HG03469 (cell line): ENCODE data around the gene GATAD1.
A peak's percentile ranks its signal among the peaks of the same experiment; 100 is the strongest.
"Not testable (repeated sequence)": the region's sequence is repeated elsewhere in the genome, so short reads cannot be mapped to it uniquely, and the experiment has no call there.

Experiments
- ATAC-seq: cut with Tn5 transposase; IDR thresholded peaks from one replicate; pipeline ENCODE4 v1.9.1; 2021; ENCODE audit warnings: mild to moderate bottlenecking, moderate library complexity, moderate number of reproducible peaks; ENCODE audit not compliant: unreplicated experiment

The GATAD1 gene

DNA sequence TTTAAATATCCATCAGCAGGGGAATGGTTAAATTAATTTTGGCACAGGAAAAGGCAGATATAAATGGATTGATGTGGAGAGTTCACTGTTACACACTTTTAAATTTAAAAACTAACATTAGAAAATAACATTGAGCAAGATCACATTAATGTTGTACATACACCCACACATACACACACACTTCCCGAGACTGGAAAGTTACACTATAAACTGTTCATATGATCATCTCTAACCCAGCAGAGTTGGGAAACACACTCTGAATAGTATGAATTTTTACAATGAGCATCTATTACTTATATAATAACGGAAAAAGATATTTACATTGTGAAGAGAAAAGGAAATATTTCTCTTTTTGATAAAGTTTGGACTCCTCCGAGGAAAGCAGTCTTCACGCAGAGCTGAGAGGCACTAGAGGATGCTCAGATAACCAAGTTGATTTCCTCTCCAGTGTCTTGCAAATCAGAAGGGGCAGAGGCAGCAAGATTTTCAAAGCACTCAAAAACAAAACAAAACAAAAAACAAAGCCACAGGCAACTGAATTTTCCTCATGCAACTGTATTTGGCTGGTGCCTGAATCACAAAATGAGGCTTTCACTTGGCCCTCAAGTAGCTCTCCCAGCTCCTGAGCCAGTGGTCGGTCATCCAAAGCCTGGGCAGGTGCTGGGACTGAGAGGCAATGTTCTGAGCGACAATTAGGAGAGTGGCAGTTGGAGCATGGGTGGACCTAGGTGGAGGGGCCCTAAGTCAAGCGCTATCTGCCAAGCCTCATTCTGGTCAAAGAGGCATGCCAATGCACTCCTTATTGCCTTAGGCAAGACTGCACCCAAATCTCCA lies 10.5 kb upstream of the GATAD1 start:
- no peak for ATAC-seq

GRCh38 chr7:92437956-92438491 lies 9.3 kb upstream of the GATAD1 start:
- ATAC-seq, result no peak

GRCh38 chr7:92442720-92443119 lies 4.6 kb upstream of the GATAD1 start:
- ATAC-seq, result not testable (repeated sequence)

- ATAC-seq, result no peak
Measured at GRCh38 chr7:92446869-92447344, 375 bp upstream of the GATAD1 start.

GRCh38 chr7:92448205-92448747 lies 994 bp downstream of the GATAD1 start:
- ATAC-seq, result peak; percentile 21

DNA sequence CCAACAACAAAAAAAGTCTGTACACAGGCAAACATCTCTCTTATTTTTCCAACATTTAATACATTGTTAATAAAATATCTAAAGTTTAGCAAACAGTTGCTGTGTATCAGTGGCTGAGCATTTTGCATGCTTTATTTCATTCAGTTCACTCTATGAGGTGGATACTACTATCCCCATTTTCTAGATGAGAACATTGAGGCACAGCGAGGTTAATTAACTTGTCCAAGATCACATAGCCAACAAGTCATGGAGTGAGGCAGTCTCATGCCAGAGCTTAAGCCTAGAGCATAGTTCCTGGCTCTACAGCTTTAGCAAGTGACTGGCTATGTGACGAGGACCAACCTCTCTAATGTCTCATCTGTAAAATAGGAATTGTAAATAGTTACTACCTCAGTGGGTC lies 4.4 kb downstream of the GATAD1 start:
- ATAC-seq, result no peak

GRCh38 chr7:92456236-92456635 lies 9.0 kb downstream of the GATAD1 start:
- no peak for ATAC-seq

GRCh38 chr7:92460109-92460508 lies 12.8 kb downstream of the GATAD1 start:
- no peak for ATAC-seq

DNA sequence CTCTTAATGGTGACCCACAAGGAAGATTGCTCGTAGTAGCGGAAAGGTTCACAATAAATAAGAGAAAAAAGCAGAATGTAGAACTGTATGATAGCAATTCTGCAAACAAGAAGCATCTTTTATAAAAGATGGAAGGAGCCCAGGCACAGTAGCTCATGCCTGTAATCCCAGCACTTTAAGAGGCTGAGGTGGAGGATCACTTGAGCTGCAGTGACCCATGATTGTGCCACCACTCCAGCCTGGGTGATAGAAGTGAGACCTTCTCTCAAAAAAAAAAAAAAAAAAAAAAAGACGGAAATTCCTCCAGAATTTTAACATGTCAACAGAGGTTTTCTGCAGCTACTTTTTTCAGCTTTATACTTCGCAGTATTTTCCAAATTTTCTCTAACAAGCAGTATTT lies 13.2 kb downstream of the GATAD1 start:
- ATAC-seq, result no peak

GRCh38 chr7:92461027-92462003 lies 14.0 kb downstream of the GATAD1 start:
- ATAC-seq, result peak; percentile 67

GRCh38 chr7:92462560-92462959 lies 15.3 kb downstream of the GATAD1 start:
- no peak for ATAC-seq

DNA sequence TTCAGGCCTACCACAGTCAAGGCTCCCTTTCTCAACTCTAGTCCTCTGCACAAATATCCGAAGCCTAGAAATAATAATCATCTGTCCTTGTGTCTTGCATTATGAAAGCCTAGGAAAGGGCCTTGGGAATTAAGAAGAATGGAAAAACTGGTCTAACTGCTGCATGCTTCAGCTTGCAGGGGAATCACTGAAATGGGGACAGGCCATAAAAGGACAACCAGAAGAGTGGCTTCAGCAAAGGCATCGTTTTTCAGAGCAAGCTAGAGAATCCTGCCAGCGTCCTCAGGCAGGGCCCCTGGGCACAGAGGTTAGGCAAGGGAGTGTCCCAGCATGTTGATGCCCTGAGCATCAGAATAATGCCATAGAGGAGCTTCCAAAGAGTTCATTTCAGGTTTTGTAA lies 17.2 kb downstream of the GATAD1 start:
- ATAC-seq, result no peak

DNA sequence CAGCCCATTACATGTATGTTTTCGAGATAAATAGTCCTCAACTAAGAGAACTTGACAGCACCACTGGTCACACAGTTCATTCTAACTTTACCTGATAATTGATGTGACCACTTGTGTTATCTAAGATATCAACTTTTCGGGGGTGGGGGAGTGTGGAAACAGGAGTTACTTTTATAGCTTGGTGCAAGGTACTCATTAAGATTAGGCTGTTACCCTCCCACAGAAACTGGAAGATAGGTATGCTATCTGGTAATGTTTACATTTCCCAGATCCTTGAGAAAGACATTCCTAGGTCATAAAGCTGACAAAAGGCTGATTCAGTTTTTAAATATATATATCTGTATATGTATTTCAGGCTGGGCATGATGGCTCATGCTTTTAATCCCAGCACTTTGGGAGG lies 19.4 kb downstream of the GATAD1 start:
- no peak for ATAC-seq

GRCh38 chr7:92468589-92468988 lies 21.3 kb downstream of the GATAD1 start:
- not testable (repeated sequence) for ATAC-seq

DNA sequence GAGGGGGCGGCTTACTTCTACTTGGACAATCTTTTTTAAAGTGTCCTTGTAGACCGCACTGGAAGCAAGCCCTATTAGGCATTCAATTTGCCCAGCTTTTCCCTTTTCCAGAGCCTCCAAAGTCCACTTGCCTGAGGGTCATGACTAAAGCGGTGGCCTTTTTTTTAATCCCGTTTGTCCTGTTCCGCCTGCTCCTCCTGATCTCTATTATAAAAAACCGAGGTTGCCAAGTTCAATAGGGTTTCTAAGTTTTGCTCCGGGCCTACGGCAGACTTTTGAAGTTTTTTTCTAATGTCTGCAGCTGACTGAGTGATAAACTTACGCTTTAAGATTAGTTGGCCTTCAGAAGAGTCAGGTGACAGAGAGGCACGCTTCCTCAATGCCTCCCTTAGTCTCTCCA lies 26.7 kb downstream of the GATAD1 start:
- ATAC-seq, result not testable (repeated sequence)

- not testable (repeated sequence) for ATAC-seq
Measured at GRCh38 chr7:92475261-92475770, 28.0 kb downstream of the GATAD1 start.

DNA sequence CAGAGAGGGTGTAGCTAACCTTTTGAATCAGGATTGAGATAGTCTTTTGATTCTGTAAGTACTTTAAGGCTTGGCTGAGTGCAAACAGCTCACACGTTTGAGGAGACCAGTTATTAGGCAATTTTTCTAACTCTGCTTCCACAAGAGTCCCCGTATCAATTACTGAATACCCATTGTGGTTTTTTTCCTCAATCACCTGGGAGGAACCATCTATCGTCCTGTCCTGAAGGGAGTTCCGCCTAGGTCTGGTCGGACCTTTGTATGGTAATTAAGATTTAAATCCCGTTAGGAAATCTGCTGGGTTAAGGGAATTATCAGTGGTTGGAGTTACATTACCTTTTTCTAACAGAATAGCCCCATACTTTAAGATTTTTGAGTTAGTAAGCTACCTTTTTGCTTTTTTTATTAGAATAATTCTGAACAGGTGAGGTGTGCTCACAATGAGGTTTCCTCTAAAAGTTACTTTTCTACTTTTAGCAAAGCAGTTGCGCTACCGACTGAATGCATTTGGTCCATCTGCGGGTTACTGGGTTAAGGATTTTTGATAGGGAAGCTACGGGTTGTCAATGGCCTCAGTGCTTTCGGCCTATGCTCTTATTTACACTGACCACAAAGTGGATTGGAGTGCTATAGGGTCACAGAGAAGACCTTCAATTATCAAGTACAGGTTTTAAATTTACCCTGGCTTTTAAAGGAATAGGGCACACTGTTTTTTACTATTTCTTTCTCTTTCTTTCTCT lies 28.7 kb downstream of the GATAD1 start:
- not testable (repeated sequence) for ATAC-seq

DNA sequence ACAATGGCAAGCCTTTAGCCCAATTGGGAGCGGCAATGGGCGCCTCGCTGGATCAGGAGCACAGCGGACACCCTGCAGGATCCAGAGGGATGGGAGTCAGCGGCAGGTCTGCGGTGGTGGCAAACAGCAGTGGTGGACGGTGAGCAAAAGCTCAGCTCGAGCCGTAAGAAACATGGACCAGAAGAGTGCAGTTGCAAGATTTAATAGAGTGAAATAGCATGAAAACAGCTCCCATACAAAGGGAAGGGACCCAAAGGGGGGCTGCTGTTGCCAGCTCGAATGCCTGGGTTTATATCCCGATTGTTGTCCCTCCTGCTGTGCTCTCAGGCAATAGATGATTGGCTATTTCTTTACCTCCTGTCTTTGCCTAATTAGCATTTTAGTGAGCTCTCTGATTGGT lies 30.4 kb downstream of the GATAD1 start, which contains the start of gene ERVW-1:
Gene ERVW-1 (minus strand): TSS at position 266 of the 400 bp plus-strand sequence. CDS start 7,565 bp downstream, outside the sequence.
- ATAC-seq, result not testable (repeated sequence)

DNA sequence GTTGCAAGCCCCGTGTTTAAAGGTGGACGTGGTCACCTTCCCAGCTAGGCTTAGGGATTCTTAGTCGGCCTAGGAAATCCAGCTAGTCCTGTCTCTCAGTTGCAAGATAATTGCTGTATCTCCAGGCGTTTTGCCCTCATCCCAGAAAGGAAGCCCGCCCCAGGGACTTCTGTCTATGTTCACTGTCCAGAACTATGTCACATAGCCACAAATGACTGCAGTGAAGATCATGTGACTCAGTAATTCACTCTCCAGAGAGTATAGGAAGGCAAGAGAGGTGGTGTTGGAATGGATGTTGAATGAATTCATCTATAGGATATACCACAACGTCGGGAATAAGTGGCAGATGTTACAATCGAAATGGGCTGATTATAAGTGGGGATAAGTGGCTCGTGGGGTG lies 30.8 kb downstream of the GATAD1 start:
- no peak for ATAC-seq

GRCh38 chr7:92478711-92479110 lies 31.4 kb downstream of the GATAD1 start:
- ATAC-seq, result no peak
